Transverse colon (tissue), 4 donors: Measurements from ENCODE around the gene DCLK2. TPM values are rescaled to one million over a fixed set of nuclear protein-coding genes. Genes with fewer than 3 reads are reported as not detected.

ENCODE experiments used
- DNase-seq: peaks from one replicate; pipeline ENCODE4 v3.0.0-alpha.2; 2019
- H3K27ac ChIP-seq, 4 donors: fragments of 200-600 bp; sonication (generic); 2 replicates each; pipeline ENCODE4 v1.5.1; 2016 to 2018; ENCODE audit warnings: inconsistent platforms in 4 of 4
- H3K27me3 ChIP-seq: fragments of 200-600 bp; sonication (generic); 2 replicates; pipeline ENCODE4 v1.5.1; 2017; ENCODE audit warnings: inconsistent platforms
- H3K36me3 ChIP-seq, 4 donors: fragments of 200-600 bp; sonication (generic); 2 replicates each; pipeline ENCODE4 v1.5.1; 2017 to 2019; ENCODE audit warnings: inconsistent platforms in 4 of 4
- H3K4me1 ChIP-seq, 4 donors: fragments of 200-600 bp; sonication (generic); 2 replicates each; pipeline ENCODE4 v1.5.1; 2017 to 2020; ENCODE audit warnings: inconsistent platforms in 4 of 4
- H3K4me3 ChIP-seq, 4 donors: fragments of 200-600 bp; sonication (generic); 1 replicate in 1 of 4; 2 replicates in 3 of 4; pipeline versions ENCODE4 v1.5.1 to v1.6.1; 2017 to 2019; ENCODE audit warnings: inconsistent platforms in 4 of 4
- H3K9me3 ChIP-seq, 2 donors: fragments of 200-600 bp; sonication (generic); 2 replicates each; pipeline ENCODE4 v1.5.1; 2017 to 2019; ENCODE audit warnings: inconsistent platforms in 2 of 2
- EP300 ChIP-seq: sonication (generic); formaldehyde crosslinking; IDR thresholded peaks from one replicate; pipeline ENCODE4 v1.6.1; 2017; ENCODE audit warnings: antibody characterized with exemption, low read depth
- POLR2A ChIP-seq: fragments of 450-650 bp; IDR thresholded peaks from one replicate; pipeline ENCODE4 v1.6.1; 2016; ENCODE audit warnings: antibody characterized with exemption, mild to moderate bottlenecking, moderate library complexity
- POLR2AphosphoS5 ChIP-seq, 3 donors: sonication (generic); formaldehyde crosslinking; IDR thresholded peaks; one replicate each; pipeline ENCODE4 v1.6.1; 2016; ENCODE audit warnings: antibody characterized with exemption in 3 of 3
- WGBS, 2 donors: methylation state at CpG; one replicate each; pipeline ENCODE4 v1.1.5; 2018; ENCODE audit warnings: low coverage in 1 of 2; 5-methylcytosine and 5-hydroxymethylcytosine counted together
- in situ Hi-C, 4 donors: fragments of 200-750 bp; cut with MboI; loops; one replicate each; pipeline versions ENCODE4 v1.15.0 to v1.15.1; 2017; ENCODE audit warnings: low sequenced_read_pairs in 3 of 4, low pct_ligation_motif_present in 1 of 4, low pct_unique_long_range_greater_than_20kb in 1 of 4
- intact Hi-C: fragments of 100-400 bp; cut with DNase I; formaldehyde crosslinking; loops from one replicate; pipeline ENCODE4 v1.15.1; 2023; ENCODE audit warnings: low total_unique reads
- total RNA-seq, 4 donors: library from RNA; depleted of rRNA; stranded (reverse); fragments of >200 nt; gene quantifications; one replicate each; pipeline ENCODE4 v1.1.0, GENCODE V29; 2016
- TF ChIP-seq, protein P1 (sequence below), 5 experiments: fragments of 200-600 bp in 3 of 5; fragments of 450-650 bp in 2 of 5; sonication (generic) in 3 of 5; IDR thresholded peaks; 1 replicate in 2 of 5; 2 replicates in 3 of 5; pipeline ENCODE4 v1.5.1; 2016 to 2017; ENCODE audit warnings: antibody characterized with exemption in 5 of 5, inconsistent platforms in 3 of 5, mild to moderate bottlenecking in 2 of 5, moderate library complexity in 1 of 5

The DCLK2 gene
- total RNA-seq, 4 donors from 2014 or later: 3.3 to 19.5 (median 7.5) TPM

DNA sequence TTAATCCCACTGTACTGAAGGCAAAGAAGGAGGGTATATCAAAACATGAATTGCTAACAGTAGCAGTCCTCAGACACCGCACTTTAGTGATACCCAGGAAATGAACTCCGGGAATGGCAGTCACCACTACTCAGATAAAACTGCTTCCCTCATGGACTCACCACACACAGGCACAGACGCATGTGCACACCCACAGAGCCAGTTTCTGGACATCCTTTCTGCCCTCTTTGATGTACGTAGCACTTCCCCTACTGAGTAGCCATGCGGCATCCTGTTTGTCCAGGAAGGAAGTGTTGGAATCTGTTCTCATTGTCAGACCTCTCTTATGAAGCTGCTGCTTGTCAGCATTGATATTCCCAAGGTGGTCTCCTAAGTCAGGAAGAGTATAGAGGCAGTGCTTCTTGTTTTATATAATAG is 95.7 kb downstream of the DCLK2 start:
- in situ Hi-C loops (no loop called here), intact Hi-C loops (no loop called here)
- Histone ChIP-seq H3K4me1 (peaks cover 0 to 10% (median 0%) of the 10 kb centered on the region in 4 donors), H3K36me3 (no peaks in the 10 kb centered on the region), H3K27ac (no peak overlapping the region), H3K9me3 (no peaks in the 10 kb centered on the region), H3K27me3 (no peaks in the 10 kb centered on the region), H3K4me3 (no peak overlapping the region)
- DNase-seq: no peak
- 78 to 84% methylated on average over 5 of the region's 5 CpGs for WGBS, 2 donors
- no peak for TF ChIP-seq EP300
- TF ChIP-seq POLR2AphosphoS5 (IDR thresholded peaks at IDR 0.05): no peak
- TF ChIP-seq, protein P1, sequence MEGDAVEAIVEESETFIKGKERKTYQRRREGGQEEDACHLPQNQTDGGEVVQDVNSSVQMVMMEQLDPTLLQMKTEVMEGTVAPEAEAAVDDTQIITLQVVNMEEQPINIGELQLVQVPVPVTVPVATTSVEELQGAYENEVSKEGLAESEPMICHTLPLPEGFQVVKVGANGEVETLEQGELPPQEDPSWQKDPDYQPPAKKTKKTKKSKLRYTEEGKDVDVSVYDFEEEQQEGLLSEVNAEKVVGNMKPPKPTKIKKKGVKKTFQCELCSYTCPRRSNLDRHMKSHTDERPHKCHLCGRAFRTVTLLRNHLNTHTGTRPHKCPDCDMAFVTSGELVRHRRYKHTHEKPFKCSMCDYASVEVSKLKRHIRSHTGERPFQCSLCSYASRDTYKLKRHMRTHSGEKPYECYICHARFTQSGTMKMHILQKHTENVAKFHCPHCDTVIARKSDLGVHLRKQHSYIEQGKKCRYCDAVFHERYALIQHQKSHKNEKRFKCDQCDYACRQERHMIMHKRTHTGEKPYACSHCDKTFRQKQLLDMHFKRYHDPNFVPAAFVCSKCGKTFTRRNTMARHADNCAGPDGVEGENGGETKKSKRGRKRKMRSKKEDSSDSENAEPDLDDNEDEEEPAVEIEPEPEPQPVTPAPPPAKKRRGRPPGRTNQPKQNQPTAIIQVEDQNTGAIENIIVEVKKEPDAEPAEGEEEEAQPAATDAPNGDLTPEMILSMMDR (IDR thresholded peaks at IDR 0.05): no peak
- no peak for TF ChIP-seq POLR2A

DNA sequence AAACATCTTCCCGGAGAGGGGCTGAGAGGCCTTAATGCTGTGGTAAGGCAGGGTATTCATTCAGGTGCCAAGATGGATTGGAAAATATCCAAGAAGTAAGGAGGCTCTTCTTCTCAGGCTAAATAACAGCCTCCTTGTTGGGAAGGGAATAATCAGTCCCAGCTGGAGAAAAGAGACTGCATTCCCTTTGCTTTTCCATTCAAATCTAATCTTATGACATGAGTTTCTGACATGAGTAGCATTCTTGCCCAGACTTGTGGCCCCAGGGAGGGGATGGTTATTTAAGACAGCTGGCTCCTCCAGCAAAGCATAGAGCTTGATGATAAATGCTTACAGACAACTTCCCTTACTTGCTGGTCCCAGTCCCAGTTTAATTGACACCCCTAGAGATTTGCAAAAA is 98.3 kb downstream of the DCLK2 start:
- in situ Hi-C loops (no loop called here), intact Hi-C loops (no loop called here)
- 17 to 64% methylated on average over 1 of the region's 1 CpG for WGBS, 2 donors
- Histone ChIP-seq H3K27ac (no peak overlapping the region), H3K9me3 (no peaks in the 10 kb centered on the region), H3K4me3 (no peak overlapping the region), H3K36me3 (no peaks in the 10 kb centered on the region), H3K4me1 (peaks cover 0 to 10% (median 0%) of the 10 kb centered on the region in 4 donors), H3K27me3 (no peaks in the 10 kb centered on the region)
- DNase-seq: no peak
- TF ChIP-seq POLR2A (no peak), POLR2AphosphoS5 (IDR thresholded peaks at IDR 0.05) (no peak), EP300 (no peak)
- TF ChIP-seq, protein P1 (IDR thresholded peaks at IDR 0.05): no peak

DNA sequence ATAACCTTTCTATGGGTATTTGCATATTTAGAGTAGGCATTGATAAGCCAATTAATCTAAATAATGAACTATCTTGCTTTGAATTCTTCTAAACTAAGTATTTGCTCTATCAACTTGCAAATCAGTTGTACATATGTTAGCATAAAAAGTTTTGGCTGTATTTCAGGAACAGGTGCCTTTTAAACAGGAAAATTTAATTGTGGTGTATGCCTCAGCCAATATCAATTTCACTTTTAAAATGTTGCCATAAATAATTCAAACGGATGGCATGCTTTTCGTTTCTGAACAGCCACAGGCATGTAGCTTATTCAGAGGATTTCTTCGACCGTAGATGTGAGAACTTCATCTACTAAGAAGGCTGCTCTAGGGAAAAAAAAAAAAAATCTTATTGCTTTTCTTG is 99.9 kb downstream of the DCLK2 start:
- Histone ChIP-seq H3K4me1 (peaks cover 0 to 10% (median 0%) of the 10 kb centered on the region in 4 donors), H3K4me3 (no peak overlapping the region), H3K27me3 (no peaks in the 10 kb centered on the region), H3K9me3 (no peaks in the 10 kb centered on the region), H3K36me3 (no peaks in the 10 kb centered on the region), H3K27ac (no peak overlapping the region)
- intact Hi-C loops (no loop called here), in situ Hi-C loops (no loop called here)
- 42 to 65% methylated on average over 4 of the region's 4 CpGs for WGBS, 2 donors
- DNase-seq: no peak
- no peak for TF ChIP-seq EP300
- TF ChIP-seq POLR2AphosphoS5 (IDR thresholded peaks at IDR 0.05): no peak
- TF ChIP-seq, protein P1 (IDR thresholded peaks at IDR 0.05): no peak
- TF ChIP-seq POLR2A: no peak

DNA sequence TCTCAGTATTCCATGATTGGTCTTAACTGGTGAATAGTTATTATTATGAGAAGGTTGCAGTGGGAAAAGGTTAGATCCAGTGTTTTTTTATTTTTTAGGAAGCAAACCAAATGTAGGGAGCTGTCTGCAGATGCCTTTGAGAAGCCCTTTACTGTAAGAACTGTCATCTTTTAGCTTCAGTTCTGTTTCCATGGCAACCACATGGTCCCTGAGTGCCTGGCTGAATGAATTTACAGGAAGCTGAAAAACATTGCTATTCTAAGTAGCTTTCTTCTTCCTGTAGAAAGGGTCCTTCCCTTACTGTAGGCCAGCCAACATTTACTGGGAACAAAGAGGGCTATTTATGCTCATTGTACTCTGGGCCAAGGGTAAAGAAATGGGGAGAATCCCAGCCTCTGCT is 103.3 kb downstream of the DCLK2 start:
- Histone ChIP-seq H3K4me1 (peaks cover 0 to 7% (median 0%) of the 10 kb centered on the region in 4 donors), H3K27ac (no peak overlapping the region), H3K36me3 (no peaks in the 10 kb centered on the region), H3K27me3 (no peaks in the 10 kb centered on the region), H3K9me3 (no peaks in the 10 kb centered on the region), H3K4me3 (no peak overlapping the region)
- intact Hi-C loops: no loop called here
- no peak for TF ChIP-seq EP300
- no peak for TF ChIP-seq POLR2AphosphoS5 (IDR thresholded peaks at IDR 0.05)
- TF ChIP-seq POLR2A: no peak
- TF ChIP-seq, protein P1 (IDR thresholded peaks at IDR 0.05): no peak
- in situ Hi-C loops: no loop called here
- DNase-seq: no peak
